Stimulated activated CD4-positive, alpha-beta T cell treated with anti-CD3 and anti-CD28 coated beads, Interleukin-15, amount 100 ng/mL, for 1 hour (primary cell): ENCODE data around the gene CEACAM8.
A peak's percentile ranks its signal among the peaks of the same experiment; 100 is the strongest.
"Not testable (repeated sequence)": the region's sequence is repeated elsewhere in the genome, so short reads cannot be mapped to it uniquely, and the experiment has no call there.

Experiments used
- DNase-seq, 2 donors: peaks; one replicate each; pipeline ENCODE4 v3.0.0-alpha.2; 2020; ENCODE audit warnings: low read depth in 1 of 2, low spot score in 1 of 2

Gene CEACAM8

GRCh38 chr19:42594617-42595489 lies at the start of gene CEACAM8:
CEACAM8 (minus strand) TSS chr19:42594924; CDS start chr19:42594828, 96 bp downstream.
- DNase-seq: no peak

DNA sequence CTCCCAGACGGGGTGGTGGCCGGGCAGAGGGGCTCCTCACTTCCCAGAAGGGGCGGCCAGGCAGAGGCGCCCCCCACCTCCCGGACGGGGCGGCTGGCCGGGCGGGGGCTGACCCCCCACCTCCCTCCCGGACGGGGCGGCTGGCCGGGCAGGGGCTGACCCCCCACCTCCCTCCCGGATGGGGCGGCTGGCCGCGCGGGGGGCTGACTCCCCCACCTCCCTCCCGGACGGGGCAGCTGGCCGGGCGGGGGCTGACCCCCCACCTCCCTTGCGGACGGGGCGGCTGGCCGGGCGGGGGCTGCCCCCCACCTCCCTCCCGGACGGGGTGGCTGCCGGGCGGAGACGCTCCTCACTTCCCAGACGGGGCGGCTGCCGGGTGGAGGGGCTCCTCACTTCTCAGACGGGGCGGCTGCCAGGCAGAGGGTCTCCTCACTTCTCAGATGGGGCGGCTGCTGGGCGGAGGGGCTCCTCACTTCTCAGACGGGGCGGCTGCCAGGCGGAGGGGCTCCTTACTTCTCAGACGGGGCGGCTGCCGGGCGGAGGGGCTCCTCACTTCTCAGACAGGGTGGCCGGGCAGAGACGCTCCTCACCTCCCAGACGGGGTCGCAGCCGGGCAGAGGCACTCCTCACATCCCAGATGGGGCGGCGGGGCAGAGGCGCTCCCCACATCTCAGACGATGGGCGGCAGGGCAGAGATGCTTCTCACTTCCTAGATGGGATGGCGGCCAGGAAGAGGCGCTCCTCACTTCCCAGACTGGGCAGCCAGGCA lies 44.8 kb upstream of the CEACAM8 start:
- not testable (repeated sequence) for DNase-seq

DNA sequence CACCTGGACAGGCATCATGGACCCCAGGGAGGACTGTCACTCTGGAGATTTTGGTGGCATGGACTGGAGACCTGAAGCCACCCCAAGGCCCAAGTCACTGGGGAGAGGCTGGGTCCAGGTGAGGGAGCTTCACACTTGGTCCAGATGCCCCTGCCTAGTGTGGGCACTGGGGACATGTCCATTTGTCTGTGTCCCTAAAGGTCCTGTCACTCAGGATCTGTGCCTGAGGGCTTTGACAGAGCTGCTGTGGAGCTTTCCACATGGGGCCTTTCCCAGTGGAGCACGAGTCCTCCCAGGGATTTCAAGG lies 40.5 kb upstream of the CEACAM8 start:
- no peak for DNase-seq

GRCh38 chr19:42634409-42635232 lies 39.9 kb upstream of the CEACAM8 start:
- DNase-seq: no peak

DNA sequence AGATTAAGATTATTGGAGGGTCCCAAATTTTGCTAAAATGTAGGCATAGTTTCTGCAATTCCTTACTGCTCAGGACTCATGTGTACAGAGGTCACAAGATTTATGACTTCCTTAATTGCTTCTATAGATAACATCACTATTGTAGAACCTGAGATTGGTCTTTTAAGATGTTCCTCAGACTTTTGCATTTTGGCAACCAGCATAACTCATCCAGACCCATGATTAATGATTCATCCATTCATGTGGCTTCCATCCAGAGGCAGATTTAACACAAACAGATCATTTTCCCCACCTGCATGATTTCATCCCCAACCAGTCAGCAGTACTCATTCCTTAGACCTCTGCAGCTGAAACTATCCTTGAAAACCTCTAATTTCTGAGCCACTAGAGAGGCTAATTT lies 34.5 kb upstream of the CEACAM8 start:
- DNase-seq: no peak

GRCh38 chr19:42628411-42629140 lies 33.9 kb upstream of the CEACAM8 start:
- DNase-seq: no peak

- DNase-seq: no peak
These were observed 33.2 kb upstream of the CEACAM8 start for GRCh38 chr19:42627916-42628315.

DNA sequence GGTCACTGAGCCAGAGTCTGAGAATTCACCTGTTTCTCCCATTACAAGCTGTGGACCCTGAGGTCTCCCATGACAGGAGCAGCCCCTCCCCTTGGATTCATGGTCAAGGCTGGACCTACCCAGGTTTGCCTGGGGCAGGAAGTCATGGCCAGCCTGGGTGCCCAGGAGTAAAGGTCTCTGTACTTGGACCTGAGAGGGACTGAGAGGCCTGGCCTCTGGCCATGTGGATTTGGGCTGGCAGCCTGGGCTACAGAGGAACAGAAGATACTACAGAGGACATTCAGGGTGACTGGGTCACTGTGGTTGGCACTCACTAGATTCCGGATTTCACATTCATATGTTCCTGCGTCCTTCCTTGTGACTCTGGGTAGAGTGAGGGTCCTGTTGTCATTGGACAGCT lies 31.5 kb upstream of the CEACAM8 start:
- no peak for DNase-seq

DNA sequence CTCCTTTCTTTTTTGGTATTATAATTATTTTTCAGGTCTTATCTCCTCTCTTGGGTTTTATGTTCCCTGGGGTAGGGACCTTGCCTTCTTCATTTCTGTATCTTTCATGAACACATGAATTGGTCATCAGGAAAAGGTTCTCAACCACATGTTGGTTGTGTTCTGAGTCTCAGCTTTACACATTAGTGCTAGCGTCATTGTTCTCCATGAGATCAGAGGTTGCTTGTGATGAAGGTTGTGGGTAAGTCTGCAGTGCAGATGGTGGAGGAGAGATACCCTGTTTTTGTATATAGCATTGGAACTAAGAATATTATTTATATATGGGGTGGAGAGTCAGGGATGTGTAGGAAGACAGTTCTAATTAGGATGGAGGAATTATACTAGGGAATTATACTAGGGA lies 24.5 kb upstream of the CEACAM8 start:
- DNase-seq: no peak

GRCh38 chr19:42613666-42614065 lies 18.9 kb upstream of the CEACAM8 start:
- DNase-seq: no peak

- DNase-seq: not testable (repeated sequence)
These were observed 15.7 kb upstream of the CEACAM8 start for GRCh38 chr19:42610401-42610915.

GRCh38 chr19:42606660-42607351 lies 12.1 kb upstream of the CEACAM8 start:
- DNase-seq: peak in 1 of 2 donors; percentile 13

- no peak for DNase-seq
These were observed 7.2 kb upstream of the CEACAM8 start for GRCh38 chr19:42601811-42602443.

- peak in 1 of 2 donors; percentile 25 for DNase-seq
These were observed 1.8 kb upstream of the CEACAM8 start for GRCh38 chr19:42596391-42597072.

DNA sequence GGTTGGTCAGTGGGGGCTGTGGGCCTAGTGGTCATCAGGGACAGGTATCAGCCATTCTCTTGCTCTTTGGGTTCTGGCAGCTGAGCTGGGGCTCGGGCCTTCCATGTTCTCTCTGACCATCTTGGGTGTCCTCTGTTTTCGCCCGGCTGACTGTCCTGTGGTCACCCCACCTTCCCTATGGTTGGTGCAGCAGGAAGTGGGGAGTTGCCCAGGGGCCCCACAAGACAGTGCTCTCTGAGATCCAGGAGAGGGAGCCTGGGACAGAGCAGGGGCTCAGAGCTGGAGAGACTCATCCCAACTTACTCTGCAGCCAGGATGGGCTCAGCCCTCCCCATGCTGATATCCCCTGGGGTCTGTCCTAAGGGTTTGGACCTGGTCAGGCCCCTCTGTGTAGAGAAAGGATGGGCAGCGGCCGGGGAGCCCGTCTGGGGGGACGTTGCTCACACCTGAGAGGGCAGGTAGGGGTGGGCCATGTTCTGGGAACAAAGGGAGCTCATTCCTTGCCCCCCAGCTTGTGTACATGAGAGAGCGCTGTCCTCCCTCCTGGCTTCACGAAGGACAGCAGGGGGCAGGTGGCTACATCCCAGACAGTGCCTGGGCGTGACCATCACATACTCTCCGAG lies 937 bp upstream of the CEACAM8 start:
- no peak for DNase-seq

DNA sequence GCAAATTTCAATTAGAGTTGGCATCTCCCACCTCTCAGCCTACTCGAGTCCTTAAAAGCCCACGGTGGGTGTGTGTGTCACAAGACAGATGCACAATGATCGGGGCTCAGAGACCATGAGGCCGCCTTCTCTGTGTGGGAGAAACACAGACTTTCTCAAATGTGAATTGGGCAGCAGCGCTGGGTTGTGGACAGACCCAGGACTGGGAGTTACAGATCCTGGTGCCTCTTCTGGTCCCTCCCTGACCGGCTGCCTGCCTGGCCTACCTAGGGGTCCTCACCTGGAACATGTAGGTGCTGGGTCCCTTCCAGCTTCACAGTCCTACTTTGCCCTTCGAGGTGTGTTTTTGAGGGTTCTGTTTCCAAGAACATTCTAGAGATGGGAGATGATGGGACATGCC lies 4.9 kb downstream of the CEACAM8 start:
- no peak for DNase-seq

GRCh38 chr19:42584466-42584865 lies 10.3 kb downstream of the CEACAM8 start:
- DNase-seq: no peak

GRCh38 chr19:42577016-42577415 lies 17.7 kb downstream of the CEACAM8 start:
- DNase-seq: no peak

DNA sequence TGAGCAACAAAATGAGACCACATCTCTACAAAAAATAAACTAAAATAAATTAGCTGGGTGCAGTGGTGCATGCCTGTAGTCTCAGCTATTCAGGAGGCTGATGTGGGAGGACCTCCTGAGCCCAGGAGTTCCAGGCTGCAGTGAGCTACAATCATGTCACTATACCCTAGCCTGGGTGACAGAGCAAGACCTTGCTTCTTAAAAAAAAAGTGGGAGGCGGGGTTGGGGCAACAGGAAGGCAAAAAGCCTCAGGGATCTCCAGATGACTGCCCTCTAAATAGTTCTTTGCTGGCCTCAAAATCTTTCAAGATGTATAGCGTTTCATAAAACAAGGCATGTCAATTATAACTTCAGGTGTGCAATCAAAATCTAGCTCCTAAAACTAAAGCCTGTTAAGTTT lies 18.5 kb downstream of the CEACAM8 start:
- DNase-seq: no peak
